AG10803 (cell line): Measurements from ENCODE around the gene ZG16B.

Experiments
- DNase-seq: peaks from one replicate; pipeline ENCODE4 v3.0.0; 2010; ENCODE audit warnings: low read depth
- H3K4me3 ChIP-seq: 2 replicates; pipeline ENCODE4 v1.5.1; 2011; ENCODE audit warnings: mild to moderate bottlenecking, low read length, control low read depth
- TF ChIP-seq, protein P1 (sequence below): conservative IDR thresholded peaks from 2 replicates; pipeline ENCODE4 v1.5.1; 2011; ENCODE audit warnings: mild to moderate bottlenecking, low read length, control low read depth, inconsistent platforms

Gene ZG16B

DNA sequence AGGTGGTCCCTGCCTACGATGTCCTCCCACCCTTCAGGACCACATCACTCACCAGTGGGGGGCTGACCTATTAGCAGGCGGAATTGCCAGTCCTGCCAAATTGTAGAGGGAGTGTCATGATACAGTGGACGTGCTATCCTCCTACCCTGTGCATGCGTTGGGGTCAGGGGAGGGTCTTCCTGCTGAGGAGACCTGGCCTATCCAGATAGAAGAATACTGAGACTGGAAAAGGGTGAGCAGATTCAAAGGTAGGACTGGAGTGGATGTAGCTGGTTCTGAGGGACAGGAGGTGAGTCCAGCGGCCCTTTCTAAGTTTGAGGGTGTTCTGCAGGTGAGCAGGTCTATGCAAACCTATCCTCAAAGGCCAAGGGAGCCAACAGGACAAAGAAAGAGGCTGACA lies 23.8 kb upstream of the ZG16B start:
- TF ChIP-seq, protein P1, sequence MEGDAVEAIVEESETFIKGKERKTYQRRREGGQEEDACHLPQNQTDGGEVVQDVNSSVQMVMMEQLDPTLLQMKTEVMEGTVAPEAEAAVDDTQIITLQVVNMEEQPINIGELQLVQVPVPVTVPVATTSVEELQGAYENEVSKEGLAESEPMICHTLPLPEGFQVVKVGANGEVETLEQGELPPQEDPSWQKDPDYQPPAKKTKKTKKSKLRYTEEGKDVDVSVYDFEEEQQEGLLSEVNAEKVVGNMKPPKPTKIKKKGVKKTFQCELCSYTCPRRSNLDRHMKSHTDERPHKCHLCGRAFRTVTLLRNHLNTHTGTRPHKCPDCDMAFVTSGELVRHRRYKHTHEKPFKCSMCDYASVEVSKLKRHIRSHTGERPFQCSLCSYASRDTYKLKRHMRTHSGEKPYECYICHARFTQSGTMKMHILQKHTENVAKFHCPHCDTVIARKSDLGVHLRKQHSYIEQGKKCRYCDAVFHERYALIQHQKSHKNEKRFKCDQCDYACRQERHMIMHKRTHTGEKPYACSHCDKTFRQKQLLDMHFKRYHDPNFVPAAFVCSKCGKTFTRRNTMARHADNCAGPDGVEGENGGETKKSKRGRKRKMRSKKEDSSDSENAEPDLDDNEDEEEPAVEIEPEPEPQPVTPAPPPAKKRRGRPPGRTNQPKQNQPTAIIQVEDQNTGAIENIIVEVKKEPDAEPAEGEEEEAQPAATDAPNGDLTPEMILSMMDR: no peak
- no peak for DNase-seq
- H3K4me3 ChIP-seq: no peak overlapping the region

DNA sequence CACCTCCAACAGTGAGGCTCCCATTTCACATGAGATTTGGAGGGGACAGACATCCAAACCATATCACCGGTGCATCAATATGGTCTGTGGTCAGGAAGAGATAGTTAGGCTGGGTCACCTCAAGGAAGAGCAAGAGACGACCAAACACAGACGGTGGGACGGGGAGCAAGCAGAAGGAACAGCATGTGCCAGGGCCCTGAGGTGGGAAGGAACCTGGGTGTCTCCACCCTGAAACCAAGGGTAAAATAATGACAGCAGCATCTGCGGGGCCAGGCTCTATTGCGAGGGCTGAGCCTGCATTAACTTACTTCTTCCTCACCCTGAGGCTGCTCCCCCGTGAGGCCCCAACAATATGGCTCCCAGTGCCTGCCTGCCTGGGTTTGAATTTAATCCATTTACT lies 21.9 kb upstream of the ZG16B start:
- TF ChIP-seq, protein P1: no peak
- H3K4me3 ChIP-seq: no peak overlapping the region

DNA sequence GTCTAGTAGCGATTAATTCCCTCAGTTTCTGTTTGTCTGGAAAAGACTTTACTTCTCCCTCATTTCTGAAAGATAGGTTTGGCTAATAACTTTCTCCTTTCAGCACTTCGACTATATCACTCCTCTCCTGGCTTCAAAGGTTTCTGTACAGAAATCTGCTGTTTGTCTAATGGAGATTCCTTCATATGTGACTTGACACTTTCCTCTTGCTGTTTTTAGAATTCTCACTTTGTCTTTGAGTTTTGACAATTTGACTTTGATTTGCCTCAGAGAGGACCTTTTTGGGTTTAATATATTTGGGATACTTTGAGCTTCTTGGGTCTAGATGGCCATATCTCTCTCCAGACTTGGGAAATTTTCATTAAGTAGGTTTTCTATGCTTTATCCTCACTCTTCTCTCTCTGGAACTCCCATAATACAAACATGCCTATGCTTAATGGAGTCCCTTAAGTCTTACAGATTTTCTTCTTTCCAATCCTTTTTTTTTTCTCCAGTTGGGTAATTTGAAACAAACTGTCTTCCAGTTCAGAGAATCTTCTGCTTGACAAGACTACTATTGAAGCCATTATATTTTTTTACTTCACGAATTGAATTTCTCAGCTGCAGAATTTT lies 20.8 kb upstream of the ZG16B start:
- H3K4me3 ChIP-seq: no peak overlapping the region
- TF ChIP-seq, protein P1: no peak
- DNase-seq: no peak

More for the DNA sequence above, 21.9 kb upstream of the ZG16B start:
- DNase-seq: no peak

DNA sequence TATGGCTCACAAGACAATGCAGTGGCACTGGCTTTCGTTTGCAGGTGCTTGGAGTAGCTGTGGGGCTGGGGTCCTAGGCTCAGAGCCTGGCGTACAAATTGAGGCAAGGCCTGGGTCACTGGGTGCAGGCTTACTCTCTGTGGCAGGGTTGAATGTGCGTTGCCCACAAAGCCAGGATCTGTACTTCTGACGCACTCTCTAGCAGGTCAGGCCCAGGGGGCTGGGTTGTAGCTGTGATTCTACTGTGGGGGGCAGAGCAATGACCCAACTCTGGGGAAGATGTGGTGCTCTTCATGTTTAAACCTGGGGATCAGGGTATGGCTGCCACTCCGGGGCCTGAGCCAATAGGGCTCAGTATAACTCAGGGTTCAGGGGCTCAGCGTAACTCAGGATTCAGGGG lies 19.5 kb upstream of the ZG16B start:
- no peak overlapping the region for H3K4me3 ChIP-seq
- TF ChIP-seq, protein P1: no peak
- no peak for DNase-seq

DNA sequence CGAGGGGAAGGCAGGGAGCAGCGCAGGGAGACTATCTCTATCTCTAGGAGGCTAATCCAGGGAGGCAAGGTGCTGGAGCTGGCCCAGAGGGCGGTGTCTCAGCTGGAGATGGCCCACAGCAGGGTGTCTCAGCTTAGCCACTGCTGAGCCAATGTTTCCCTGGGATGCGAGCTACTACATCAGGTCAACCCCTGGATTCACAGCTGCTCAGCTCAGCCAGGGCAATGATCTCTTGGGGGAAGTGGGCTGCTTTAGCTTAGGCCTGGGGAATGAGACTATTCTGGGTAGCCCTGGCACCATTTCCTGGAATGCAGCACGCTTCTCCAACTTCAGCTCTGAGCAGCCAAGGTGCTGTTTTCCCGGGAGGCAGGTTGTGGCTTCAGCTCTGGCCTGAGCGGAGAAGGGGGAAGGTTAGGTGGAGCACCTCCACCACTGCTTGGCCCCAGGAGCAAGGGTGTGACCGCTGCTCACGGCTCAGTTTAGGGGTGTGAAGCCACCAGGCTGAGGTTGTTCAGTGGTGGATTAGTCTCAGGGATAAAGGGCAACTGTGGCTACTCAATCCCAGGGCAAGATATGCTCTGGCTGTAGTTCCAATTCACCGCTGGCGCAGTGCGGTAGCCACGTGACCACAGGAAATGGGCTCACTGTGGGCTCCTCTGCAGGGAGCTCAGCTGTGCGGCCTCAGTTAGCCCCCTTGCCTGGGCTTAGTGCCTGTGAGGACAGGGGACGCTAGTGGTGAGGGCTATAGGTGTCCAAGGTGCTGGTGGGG lies 18.2 kb upstream of the ZG16B start:
- TF ChIP-seq, protein P1: no peak

DNA sequence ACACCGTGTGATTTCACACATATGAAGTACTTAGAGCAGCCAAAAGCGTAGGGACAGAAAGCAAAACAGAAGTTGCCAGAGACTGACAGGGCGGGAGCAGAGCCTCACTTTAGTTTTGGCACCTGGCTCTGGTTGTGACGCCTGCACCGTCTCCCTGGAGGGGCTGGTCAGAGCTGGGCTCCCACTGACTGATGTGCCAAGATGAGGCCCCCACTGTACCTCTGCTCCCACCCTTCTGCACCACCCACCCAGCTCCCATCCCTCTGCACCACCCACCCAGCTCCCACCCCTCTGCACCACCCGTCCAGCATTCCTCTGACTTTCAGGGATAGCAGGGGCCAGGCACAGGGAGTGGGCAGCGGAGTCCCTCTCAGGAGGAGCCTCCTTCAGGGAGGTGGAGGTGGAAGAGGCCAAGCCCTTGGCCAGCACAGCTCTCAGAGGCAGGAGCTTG lies 16.3 kb upstream of the ZG16B start:
- TF ChIP-seq, protein P1: no peak
- no peak overlapping the region for H3K4me3 ChIP-seq
- DNase-seq: no peak

More for the DNA sequence above, 18.2 kb upstream of the ZG16B start:
- H3K4me3 ChIP-seq: no peak overlapping the region
- no peak for DNase-seq

DNA sequence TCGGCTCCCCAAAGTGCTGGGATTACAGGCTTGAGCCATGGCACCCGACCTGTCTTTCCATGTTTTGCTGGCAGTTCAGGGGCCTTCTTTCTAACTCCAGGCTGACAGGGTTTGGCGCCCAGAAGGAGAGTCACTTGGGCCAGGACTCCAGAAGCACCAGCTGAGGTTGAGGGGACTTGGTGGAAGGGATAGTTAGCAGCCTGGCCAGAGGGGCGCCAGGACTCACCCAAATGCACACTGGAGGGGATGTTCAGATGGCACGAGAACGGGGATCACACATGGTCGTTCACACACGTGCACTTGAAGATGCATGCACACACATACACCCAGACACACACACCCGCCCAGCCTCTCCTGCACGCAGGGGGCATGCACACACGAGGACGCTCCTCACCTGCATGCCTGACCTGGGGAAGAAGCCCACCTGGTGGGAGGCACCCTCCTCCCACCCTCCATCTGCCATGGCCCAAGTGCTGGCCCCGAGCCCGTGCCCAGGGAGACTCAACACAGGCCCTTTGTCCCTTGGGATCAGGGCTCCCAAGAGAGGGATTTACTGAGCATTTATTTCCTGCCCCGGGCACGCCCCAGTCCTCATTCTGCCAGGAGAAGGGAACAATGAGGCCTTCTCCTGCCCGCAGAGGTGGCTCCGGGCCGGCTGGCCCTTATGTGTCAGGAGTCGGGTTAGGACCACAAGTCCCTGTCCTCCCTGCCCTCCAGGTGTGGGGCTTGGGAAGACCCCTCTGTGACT lies 15.4 kb upstream of the ZG16B start:
- H3K4me3 ChIP-seq: no peak overlapping the region
- TF ChIP-seq, protein P1: no peak
- no peak for DNase-seq
